MCF 10A (cell line): Measurements from ENCODE around the gene SIGLEC6. TPM values are rescaled to one million over a fixed set of nuclear protein-coding genes. Genes with fewer than 3 reads are reported as not detected.

Experiments used
- BruUV-seq: library from RNA; stranded (reverse); fragments of 400-500 nt; replicated peaks from 2 replicates; lab custom pipeline; 2021; lab: Mats Ljungman, UMichigan
- CTCF ChIA-PET: fragments of 300-600 bp; sonication (Branson Sonifier 250); formaldehyde crosslinking; extraction: SDS; loops from one replicate; lab custom pipeline; 2021; ENCODE audit warnings: antibody characterized with exemption, inconsistent platforms; lab: Yijun Ruan, JAX
- POLR2A ChIA-PET: fragments of 300-600, 350-650 bp; sonication (Branson Sonifier 250); formaldehyde crosslinking; extraction: SDS; loops from one replicate; lab custom pipeline; 2020; ENCODE audit warnings: antibody characterized with exemption, inconsistent platforms; lab: Yijun Ruan, JAX
- DNase-seq: peaks from one replicate; pipeline ENCODE4 v3.0.0-alpha.2; 2018; ENCODE audit not compliant: unreplicated experiment
- H3K27ac Mint-ChIP-seq: one replicate; pipeline ENCODE4 v1.8.0; 2022; ENCODE audit warnings: mild to moderate bottlenecking, low read depth, mixed read lengths; ENCODE audit not compliant: unreplicated experiment
- H3K27me3 Mint-ChIP-seq: one replicate; pipeline ENCODE4 v1.8.0; 2022; ENCODE audit warnings: mixed read lengths; ENCODE audit not compliant: insufficient read depth, unreplicated experiment
- H3K36me3 Mint-ChIP-seq: one replicate; pipeline ENCODE4 v1.8.0; 2022; ENCODE audit warnings: mild to moderate bottlenecking, moderate library complexity, mixed read lengths; ENCODE audit not compliant: insufficient read depth, unreplicated experiment
- H3K4me1 Mint-ChIP-seq: one replicate; pipeline ENCODE4 v1.8.0; 2022; ENCODE audit warnings: mixed read lengths; ENCODE audit not compliant: insufficient read depth, unreplicated experiment
- H3K4me3 Mint-ChIP-seq: one replicate; pipeline ENCODE4 v1.8.0; 2022; ENCODE audit warnings: mild to moderate bottlenecking, moderate library complexity, mixed read lengths; ENCODE audit not compliant: unreplicated experiment
- H3K9me3 Mint-ChIP-seq: one replicate; pipeline ENCODE4 v1.8.0; 2022; ENCODE audit warnings: mixed read lengths; ENCODE audit not compliant: unreplicated experiment
- CTCF ChIP-seq: fragments of 200-600 bp; IDR thresholded peaks from one replicate; pipeline ENCODE4 v1.8.0; 2022; ENCODE audit warnings: antibody characterized with exemption, mild to moderate bottlenecking; ENCODE audit not compliant: unreplicated experiment
- intact Hi-C: fragments of 100-400 bp; cut with micrococcal nuclease; formaldehyde crosslinking; loops from 2 replicates; pipeline ENCODE4 v1.14.1; 2022
- total RNA-seq: library from RNA; stranded (reverse); gene quantifications from 2 replicates; pipeline ENCODE4 v1.2.3, GENCODE V29; 2022

The SIGLEC6 gene
- total RNA-seq, 1 experiment from 2014 or later, result not detected

GRCh38 chr19:51525651-51526050 lies 5.8 kb downstream of the SIGLEC6 start:
- TF ChIP-seq CTCF, result no peak
- intact Hi-C loops, result no loop called here
- no peaks in the 10 kb centered on the region for H3K27me3 Mint-ChIP-seq
- peaks cover 27% of the 10 kb centered on the region for H3K9me3 Mint-ChIP-seq
- H3K36me3 Mint-ChIP-seq, result no peaks in the 10 kb centered on the region
- ChIA-PET CTCF (interaction anchor here (1.5 to 1.8 kb wide), 2 partner anchors 10 to 12 kb away, joined by 7 to 9 read pairs; no protein-coding TSS in a partner anchor), POLR2A (no interaction called here)
- no peak overlapping the region for H3K4me3 Mint-ChIP-seq
- H3K27ac Mint-ChIP-seq, result no peak overlapping the region
- no TSS peak for BruUV-seq
- no peaks in the 10 kb centered on the region for H3K4me1 Mint-ChIP-seq
- DNase-seq, result no peak

- no peak for TF ChIP-seq CTCF
- Mint-ChIP-seq H3K4me1 (no peaks in the 10 kb centered on the region), H3K4me3 (no peak overlapping the region), H3K9me3 (peaks cover 21% of the 10 kb centered on the region), H3K27ac (no peak overlapping the region), H3K36me3 (no peaks in the 10 kb centered on the region), H3K27me3 (no peaks in the 10 kb centered on the region)
- no peak for DNase-seq
- intact Hi-C loops, result no loop called here
- ChIA-PET POLR2A (no interaction called here), CTCF (interaction anchor here (0.7 to 1.8 kb wide), 4 partner anchors 9 to 298 kb away, joined by 4 to 9 read pairs (median 6); no protein-coding TSS in a partner anchor)
- no TSS peak for BruUV-seq
Observed at GRCh38 chr19:51524666-51525264, 6.7 kb downstream of the SIGLEC6 start.

- Mint-ChIP-seq H3K9me3 (peaks cover 29% of the 10 kb centered on the region), H3K4me1 (no peaks in the 10 kb centered on the region), H3K27me3 (no peaks in the 10 kb centered on the region), H3K27ac (no peak overlapping the region), H3K36me3 (no peaks in the 10 kb centered on the region), H3K4me3 (no peak overlapping the region)
- no TSS peak for BruUV-seq
- ChIA-PET POLR2A (interaction anchor here (0.6 kb wide), 1 partner anchor 12 kb away, joined by 3 read pairs; no protein-coding TSS in a partner anchor), CTCF (no interaction called here)
- no peak for DNase-seq
- TF ChIP-seq CTCF, result no peak
- intact Hi-C loops, result no loop called here
Observed at GRCh38 chr19:51521781-51522180, 9.7 kb downstream of the SIGLEC6 start.

GRCh38 chr19:51521357-51521756 lies 10.1 kb downstream of the SIGLEC6 start:
- ChIA-PET CTCF (no interaction called here), POLR2A (interaction anchor here (0.6 kb wide), 1 partner anchor 12 kb away, joined by 3 read pairs; no protein-coding TSS in a partner anchor)
- Mint-ChIP-seq H3K4me3 (no peak overlapping the region), H3K4me1 (no peaks in the 10 kb centered on the region), H3K9me3 (peaks cover 29% of the 10 kb centered on the region), H3K27ac (no peak overlapping the region), H3K27me3 (no peaks in the 10 kb centered on the region), H3K36me3 (no peaks in the 10 kb centered on the region)
- DNase-seq, result no peak
- BruUV-seq, result no TSS peak
- intact Hi-C loops, result no loop called here
- TF ChIP-seq CTCF, result no peak
